ENCODE measurements around the gene CD37. TPM values are rescaled to one million over a fixed set of nuclear protein-coding genes. Genes with fewer than 3 reads are reported as not detected.

Gene CD37
- total RNA-seq, 2 donors from 2014 or later = 2.6 to 12.1 TPM

DNA sequence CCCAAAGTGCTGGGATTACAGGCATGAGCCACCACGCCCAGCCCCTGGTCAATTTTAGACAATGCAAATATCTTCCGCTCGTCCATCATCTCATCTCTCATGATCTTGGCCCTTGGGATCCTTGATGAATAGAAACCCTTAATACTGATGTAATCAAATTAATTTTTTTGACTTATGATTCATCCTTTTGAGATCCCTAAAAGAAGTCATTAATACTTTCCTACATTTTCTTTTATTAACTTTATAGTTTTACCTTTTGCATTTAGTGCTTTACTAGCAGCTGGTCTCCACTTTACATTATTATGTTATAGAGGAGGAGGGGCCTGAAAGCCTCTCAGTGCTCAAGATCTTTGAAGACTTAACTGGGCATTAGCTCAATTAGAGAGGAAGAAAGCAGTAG lies 45.2 kb downstream of the CD37 start:
- Histone ChIP-seq H3K27ac (no peak overlapping the region), H3K4me1 (no peaks in the 10 kb centered on the region), H3K36me3 (no peaks in the 10 kb centered on the region), H3K27me3 (no peaks in the 10 kb centered on the region), H3K9me3 (peaks cover 6 to 17% of the 10 kb centered on the region in 2 donors), H3K4me3 (no peak overlapping the region)
- TF ChIP-seq, protein P1, sequence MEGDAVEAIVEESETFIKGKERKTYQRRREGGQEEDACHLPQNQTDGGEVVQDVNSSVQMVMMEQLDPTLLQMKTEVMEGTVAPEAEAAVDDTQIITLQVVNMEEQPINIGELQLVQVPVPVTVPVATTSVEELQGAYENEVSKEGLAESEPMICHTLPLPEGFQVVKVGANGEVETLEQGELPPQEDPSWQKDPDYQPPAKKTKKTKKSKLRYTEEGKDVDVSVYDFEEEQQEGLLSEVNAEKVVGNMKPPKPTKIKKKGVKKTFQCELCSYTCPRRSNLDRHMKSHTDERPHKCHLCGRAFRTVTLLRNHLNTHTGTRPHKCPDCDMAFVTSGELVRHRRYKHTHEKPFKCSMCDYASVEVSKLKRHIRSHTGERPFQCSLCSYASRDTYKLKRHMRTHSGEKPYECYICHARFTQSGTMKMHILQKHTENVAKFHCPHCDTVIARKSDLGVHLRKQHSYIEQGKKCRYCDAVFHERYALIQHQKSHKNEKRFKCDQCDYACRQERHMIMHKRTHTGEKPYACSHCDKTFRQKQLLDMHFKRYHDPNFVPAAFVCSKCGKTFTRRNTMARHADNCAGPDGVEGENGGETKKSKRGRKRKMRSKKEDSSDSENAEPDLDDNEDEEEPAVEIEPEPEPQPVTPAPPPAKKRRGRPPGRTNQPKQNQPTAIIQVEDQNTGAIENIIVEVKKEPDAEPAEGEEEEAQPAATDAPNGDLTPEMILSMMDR (IDR thresholded peaks at IDR 0.05) = no peak
- no peak for DNase-seq (ENCODE audit: low spot score)

DNA sequence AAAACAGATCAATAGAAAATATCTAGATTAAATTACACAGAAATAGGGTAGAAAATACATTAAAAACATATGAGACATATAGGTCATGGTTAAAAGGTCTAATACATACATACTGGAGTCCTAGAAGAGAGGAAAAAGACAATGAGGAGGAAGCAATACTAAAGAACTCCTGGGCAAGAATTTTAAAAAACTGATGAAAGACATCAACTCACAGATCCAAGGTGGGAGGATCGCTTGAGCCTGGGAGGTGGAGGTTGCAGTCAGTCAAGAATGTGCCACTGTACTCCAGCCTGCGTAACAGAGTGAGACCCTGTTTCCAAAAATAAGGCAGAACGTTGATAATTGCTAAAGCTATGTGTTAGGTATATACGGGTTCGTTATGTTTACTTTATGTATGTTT lies 47.4 kb downstream of the CD37 start:
- no peak for DNase-seq (ENCODE audit: low spot score)

DNA sequence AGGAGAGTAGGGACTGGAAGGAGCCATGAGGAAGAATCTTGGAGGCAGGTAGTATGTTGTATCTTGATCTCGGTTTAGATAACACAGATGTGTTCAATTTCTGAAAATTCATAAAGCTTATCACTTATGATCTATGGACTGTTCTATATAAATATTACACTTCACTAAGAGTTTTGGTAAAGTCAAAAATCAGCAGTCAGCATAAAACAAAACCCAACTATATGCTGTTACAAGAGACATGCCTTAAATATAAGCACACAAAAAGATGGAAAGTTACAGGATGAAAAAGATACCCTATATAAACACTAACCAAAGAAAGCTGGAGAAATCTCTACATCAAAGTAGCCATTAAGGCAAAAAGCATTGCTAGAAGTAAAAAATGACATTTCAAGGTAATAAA lies 48.4 kb downstream of the CD37 start:
- Histone ChIP-seq H3K27ac (no peak overlapping the region), H3K36me3 (no peaks in the 10 kb centered on the region), H3K27me3 (no peaks in the 10 kb centered on the region), H3K9me3 (peaks cover 6 to 17% of the 10 kb centered on the region in 2 donors), H3K4me1 (peaks cover 0 to 4% of the 10 kb centered on the region in 2 donors), H3K4me3 (no peak overlapping the region)
- TF ChIP-seq, protein P1 (IDR thresholded peaks at IDR 0.05) = no peak
- no peak for DNase-seq (ENCODE audit: low spot score)

More for the DNA sequence above, 47.4 kb downstream of the CD37 start:
- no peaks in the 10 kb centered on the region for H3K36me3 ChIP-seq
- no peaks in the 10 kb centered on the region for H3K4me1 ChIP-seq
- no peak overlapping the region for H3K27ac ChIP-seq
- H3K27me3 ChIP-seq = no peaks in the 10 kb centered on the region
- H3K9me3 ChIP-seq = peaks cover 6 to 17% of the 10 kb centered on the region in 2 donors
- TF ChIP-seq, protein P1 (IDR thresholded peaks at IDR 0.05) = no peak
- no peak overlapping the region for H3K4me3 ChIP-seq

DNA sequence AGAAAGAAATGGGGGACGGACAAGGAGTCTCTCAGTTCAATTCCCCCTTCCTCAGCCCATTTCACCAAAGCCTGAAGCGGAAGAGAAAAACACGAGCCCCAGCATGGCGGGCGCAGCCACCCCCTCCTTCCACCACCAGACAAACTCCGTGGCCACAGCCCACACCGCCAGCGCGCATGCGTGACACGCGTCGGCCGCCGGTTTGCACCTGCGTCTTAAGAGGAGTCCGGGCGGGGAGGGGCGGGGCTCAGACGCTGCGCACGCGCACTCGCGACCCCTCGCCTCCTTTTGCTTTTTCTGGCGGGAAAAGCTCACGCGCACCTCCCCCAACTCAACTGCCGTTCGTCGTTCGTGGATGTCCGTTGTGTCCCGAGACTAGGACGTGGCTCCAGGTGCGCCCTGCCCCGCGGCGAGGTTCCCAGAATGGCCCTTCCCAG lies 52.7 kb downstream of the CD37 start, which contains the start of gene KASH5:
Gene KASH5, plus strand, starts transcription at position 314 of the 437 bp plus-strand sequence. CDS start 2,635 bp downstream, outside the sequence.
- Histone ChIP-seq H3K4me3 (peak within 1 kb of the TSS in 1 of 2 donors; percentile 24), H3K4me1 (peaks cover 0 to 4% of the 10 kb centered on the region in 2 donors), H3K36me3 (no peaks in the 10 kb centered on the region), H3K27me3 (no peaks in the 10 kb centered on the region), H3K9me3 (peaks cover under 1% of the 10 kb centered on the region in 2 donors), H3K27ac (no peak within 1 kb of the TSS)
- TF ChIP-seq, protein P1 (IDR thresholded peaks at IDR 0.05) = no peak
- peak; percentile 65 for DNase-seq (ENCODE audit: low spot score)

DNA sequence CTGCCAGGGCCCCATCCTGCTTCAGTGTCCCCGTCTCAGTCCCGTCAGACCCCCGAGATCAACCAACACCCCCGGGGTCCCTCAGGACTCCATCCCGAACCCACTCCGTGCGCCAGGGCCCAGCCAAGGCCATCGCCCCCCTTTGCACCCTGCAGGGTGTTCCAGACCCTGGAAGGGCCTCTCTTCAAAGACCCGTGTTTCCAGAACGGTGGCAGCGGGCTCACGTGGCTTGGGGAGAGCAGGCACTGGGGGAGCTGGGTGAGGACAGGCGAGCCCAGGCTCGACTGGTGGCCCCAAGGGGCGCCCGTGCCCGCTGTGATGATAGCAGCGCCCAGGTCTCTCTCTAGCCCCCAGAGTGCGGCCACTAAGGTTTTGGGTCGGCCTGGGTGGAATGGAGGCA lies 54.2 kb downstream of the CD37 start:
- DNase-seq (ENCODE audit: low spot score) = no peak
- Histone ChIP-seq H3K36me3 (no peaks in the 10 kb centered on the region), H3K9me3 (no peaks in the 10 kb centered on the region), H3K4me3 (no peak overlapping the region), H3K27ac (no peak overlapping the region), H3K27me3 (no peaks in the 10 kb centered on the region), H3K4me1 (peaks cover 0 to 4% of the 10 kb centered on the region in 2 donors)
- TF ChIP-seq, protein P1 (IDR thresholded peaks at IDR 0.05) = no peak

Small RNAs within 50 kb of the gene (microRNA-seq; reads per million reads assigned to microRNA genes)
- gene MIR4324 (ENCODE audit: borderline number of aligned reads in 2 of 2, borderline replicate concordance in 1 of 2) = 0 reads per million in 2 donors

Other genes starting within 250 kb of the CD37 start
- 10 to 100 TPM; 62.7 to 89.4 TPM for gene SNRNP70, start 250.0 kb upstream of the CD37 start, total RNA-seq
- 10 to 100 TPM; 31.5 to 35.0 TPM for gene LIN7B, start 221.0 kb upstream of the CD37 start, total RNA-seq
- gene C19orf73, start 216.3 kb upstream of the CD37 start, total RNA-seq = 1 to 10 TPM; 3.1 to 5.9 TPM
- gene PPFIA3, start 215.9 kb upstream of the CD37 start, total RNA-seq = 1 to 10 TPM; 5.0 to 6.8 TPM
- gene HRC, start 180.0 kb upstream of the CD37 start, total RNA-seq = 1,000 to 10,000 TPM in 1 of 2 donors, 100 to 1,000 TPM in 1; 558 to 1,164 TPM
- 10 to 100 TPM; 20.6 to 22.8 TPM for gene TRPM4, start 177.6 kb upstream of the CD37 start, total RNA-seq
- gene SLC6A16, start 10.2 kb upstream of the CD37 start, total RNA-seq = under 1 TPM; 0.56 to 0.90 TPM
- 10 to 100 TPM; 39.8 to 45.3 TPM for gene TEAD2, start 27.0 kb downstream of the CD37 start, total RNA-seq
- not detected for gene DKKL1, start 28.5 kb downstream of the CD37 start, total RNA-seq
- gene KASH5, start 52.8 kb downstream of the CD37 start, total RNA-seq = not detected
- gene PTH2, start 88.0 kb downstream of the CD37 start, total RNA-seq = not detected
- gene GFY, start 90.0 kb downstream of the CD37 start, total RNA-seq = not detected
- gene SLC17A7, start 106.1 kb downstream of the CD37 start, total RNA-seq = under 1 TPM; 0.59 to 0.67 TPM
- 10 to 100 TPM; 55.8 to 61.5 TPM for gene PIH1D1, start 116.4 kb downstream of the CD37 start, total RNA-seq
- 10 to 100 TPM in 1 of 2 donors, 1 to 10 TPM in 1; 9.5 to 18.5 TPM for gene ALDH16A1, start 117.8 kb downstream of the CD37 start, total RNA-seq
- 1 to 10 TPM; 1.1 to 2.6 TPM for gene FLT3LG, start 138.8 kb downstream of the CD37 start, total RNA-seq
- gene RPL13A, start 152.2 kb downstream of the CD37 start, total RNA-seq = 1,000 to 10,000 TPM in 1 of 2 donors, 100 to 1,000 TPM in 1; 765 to 1,868 TPM
- gene RPS11, start 161.0 kb downstream of the CD37 start, total RNA-seq = 1,000 to 10,000 TPM; 1,048 to 2,648 TPM
- 100 to 1,000 TPM in 1 of 2 donors, 10 to 100 TPM in 1; 98.2 to 123 TPM for gene FCGRT, start 177.3 kb downstream of the CD37 start, total RNA-seq
- gene RCN3, start 192.6 kb downstream of the CD37 start, total RNA-seq = 10 to 100 TPM; 15.8 to 17.2 TPM
- gene NOSIP, start 245.2 kb downstream of the CD37 start, total RNA-seq = 10 to 100 TPM; 39.0 to 62.3 TPM
- gene PRRG2, start 245.9 kb downstream of the CD37 start, total RNA-seq = 1 to 10 TPM in 1 of 2 donors, under 1 TPM in 1; 0.63 to 2.3 TPM

Measured in right atrium auricular region (tissue), 2 donors.